Nephron (organoid): Measurements from ENCODE around the gene ACTR3.
A peak's percentile ranks its signal among the peaks of the same experiment; 100 is the strongest.

Source experiments
- H3K27ac Mint-ChIP-seq, 3 experiments: 2 replicates each; pipeline ENCODE4 v1.8.0; 2020; ENCODE audit warnings: mixed read lengths in 3 of 3, mild to moderate bottlenecking in 2 of 3, moderate library complexity in 1 of 3
- H3K27me3 Mint-ChIP-seq: 2 replicates; pipeline ENCODE4 v1.8.0; 2021; ENCODE audit warnings: low read depth, mild to moderate bottlenecking, moderate library complexity, mixed read lengths
- H3K36me3 Mint-ChIP-seq: 2 replicates; pipeline ENCODE4 v1.8.0; 2020; ENCODE audit warnings: low read depth, mixed read lengths
- H3K4me1 Mint-ChIP-seq: 2 replicates; pipeline ENCODE4 v1.8.0; 2020; ENCODE audit warnings: mixed read lengths
- H3K4me3 Mint-ChIP-seq, 3 experiments: 2 replicates each; pipeline ENCODE4 v1.8.0; 2020; ENCODE audit warnings: mild to moderate bottlenecking in 3 of 3, mixed read lengths in 3 of 3, moderate library complexity in 2 of 3
- H3K9me3 Mint-ChIP-seq: 2 replicates; pipeline ENCODE4 v1.8.0; 2020; ENCODE audit warnings: mixed read lengths
- TF ChIP-seq, protein P1 (sequence below), 3 experiments: fragments of 200-600 bp; sonication (generic); IDR thresholded peaks; one replicate each; pipeline ENCODE4 v1.5.0; 2021; ENCODE audit warnings: antibody characterized with exemption in 3 of 3; ENCODE audit not compliant: unreplicated experiment in 3 of 3

ACTR3 gene

GRCh38 chr2:113905886-113906285 is 16.0 kb downstream of the ACTR3 start:
- no peak overlapping the region for H3K27ac Mint-ChIP-seq
- TF ChIP-seq, protein P1, sequence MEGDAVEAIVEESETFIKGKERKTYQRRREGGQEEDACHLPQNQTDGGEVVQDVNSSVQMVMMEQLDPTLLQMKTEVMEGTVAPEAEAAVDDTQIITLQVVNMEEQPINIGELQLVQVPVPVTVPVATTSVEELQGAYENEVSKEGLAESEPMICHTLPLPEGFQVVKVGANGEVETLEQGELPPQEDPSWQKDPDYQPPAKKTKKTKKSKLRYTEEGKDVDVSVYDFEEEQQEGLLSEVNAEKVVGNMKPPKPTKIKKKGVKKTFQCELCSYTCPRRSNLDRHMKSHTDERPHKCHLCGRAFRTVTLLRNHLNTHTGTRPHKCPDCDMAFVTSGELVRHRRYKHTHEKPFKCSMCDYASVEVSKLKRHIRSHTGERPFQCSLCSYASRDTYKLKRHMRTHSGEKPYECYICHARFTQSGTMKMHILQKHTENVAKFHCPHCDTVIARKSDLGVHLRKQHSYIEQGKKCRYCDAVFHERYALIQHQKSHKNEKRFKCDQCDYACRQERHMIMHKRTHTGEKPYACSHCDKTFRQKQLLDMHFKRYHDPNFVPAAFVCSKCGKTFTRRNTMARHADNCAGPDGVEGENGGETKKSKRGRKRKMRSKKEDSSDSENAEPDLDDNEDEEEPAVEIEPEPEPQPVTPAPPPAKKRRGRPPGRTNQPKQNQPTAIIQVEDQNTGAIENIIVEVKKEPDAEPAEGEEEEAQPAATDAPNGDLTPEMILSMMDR (IDR thresholded peaks at IDR 0.05; ENCODE audit: unreplicated experiment in 3 of 3): no peak
- no peaks in the 10 kb centered on the region for H3K27me3 Mint-ChIP-seq
- peaks cover 13% of the 10 kb centered on the region for H3K4me1 Mint-ChIP-seq
- H3K36me3 Mint-ChIP-seq: peaks cover 34% of the 10 kb centered on the region
- no peak overlapping the region for H3K4me3 Mint-ChIP-seq
- H3K9me3 Mint-ChIP-seq: peaks cover 10% of the 10 kb centered on the region

- Mint-ChIP-seq H3K9me3 (peaks cover 10% of the 10 kb centered on the region), H3K27me3 (no peaks in the 10 kb centered on the region)
Observed at GRCh38 chr2:113906647-113907046, 16.8 kb downstream of the ACTR3 start.

GRCh38 chr2:113907297-113907696 is 17.4 kb downstream of the ACTR3 start:
- Mint-ChIP-seq H3K27ac (no peak overlapping the region), H3K9me3 (peaks cover 10% of the 10 kb centered on the region), H3K4me1 (peaks cover 16% of the 10 kb centered on the region), H3K4me3 (no peak overlapping the region), H3K27me3 (no peaks in the 10 kb centered on the region), H3K36me3 (peaks cover 37% of the 10 kb centered on the region)
- TF ChIP-seq, protein P1 (IDR thresholded peaks at IDR 0.05; ENCODE audit: unreplicated experiment in 3 of 3): no peak

More at GRCh38 chr2:113906647-113907046, 16.8 kb downstream of the ACTR3 start:
- Mint-ChIP-seq H3K4me3 (no peak overlapping the region), H3K4me1 (peaks cover 16% of the 10 kb centered on the region), H3K36me3 (peaks cover 36% of the 10 kb centered on the region), H3K27ac (no peak overlapping the region)
- TF ChIP-seq, protein P1 (IDR thresholded peaks at IDR 0.05; ENCODE audit: unreplicated experiment in 3 of 3): no peak

DNA sequence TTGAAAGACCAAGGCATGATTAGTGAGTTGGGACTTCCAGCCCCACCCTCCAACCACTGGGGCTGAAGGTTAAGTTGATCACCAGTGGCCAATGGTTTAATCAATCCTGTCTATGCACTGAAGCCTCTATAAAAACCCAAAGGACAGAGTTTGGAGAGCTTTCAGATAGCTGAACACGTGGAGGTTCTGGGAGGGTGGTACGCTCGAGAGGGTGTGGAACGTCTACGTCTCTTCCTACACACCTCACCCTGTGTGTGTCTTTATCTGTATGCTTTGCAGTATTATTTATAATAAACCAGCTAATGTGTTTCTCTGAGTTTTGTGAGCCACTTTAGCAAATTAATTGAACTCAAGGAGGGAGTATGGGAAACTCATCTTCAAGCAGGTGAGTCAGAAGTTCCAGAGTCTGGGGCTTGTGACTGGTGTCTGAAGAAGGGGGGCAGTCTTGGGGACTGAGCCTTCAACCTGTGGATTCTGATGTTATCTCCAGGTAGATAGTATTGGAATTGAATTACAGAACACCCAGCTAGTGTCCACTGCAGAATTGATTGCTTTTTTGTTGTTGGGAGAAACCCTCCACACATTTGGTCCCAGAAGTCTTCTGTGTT is 20.3 kb downstream of the ACTR3 start:
- H3K4me1 Mint-ChIP-seq: peaks cover 8% of the 10 kb centered on the region
- peaks cover 10% of the 10 kb centered on the region for H3K9me3 Mint-ChIP-seq
- no peak overlapping the region for H3K4me3 Mint-ChIP-seq
- no peaks in the 10 kb centered on the region for H3K27me3 Mint-ChIP-seq
- H3K36me3 Mint-ChIP-seq: peaks cover 34% of the 10 kb centered on the region
- peak overlapping the region in 2 of 3 experiments; percentile 32 to 55 for H3K27ac Mint-ChIP-seq
- TF ChIP-seq, protein P1 (IDR thresholded peaks at IDR 0.05; ENCODE audit: unreplicated experiment in 3 of 3): no peak

GRCh38 chr2:113910967-113911678 is 21.2 kb downstream of the ACTR3 start:
- peaks cover 26% of the 10 kb centered on the region for H3K36me3 Mint-ChIP-seq
- H3K9me3 Mint-ChIP-seq: peaks cover 8% of the 10 kb centered on the region
- no peaks in the 10 kb centered on the region for H3K27me3 Mint-ChIP-seq
- H3K4me1 Mint-ChIP-seq: peaks cover 8% of the 10 kb centered on the region
- no peak overlapping the region for H3K4me3 Mint-ChIP-seq
- TF ChIP-seq, protein P1 (IDR thresholded peaks at IDR 0.05; ENCODE audit: unreplicated experiment in 3 of 3): no peak
- peak overlapping the region in 2 of 3 experiments; percentile 32 to 55 for H3K27ac Mint-ChIP-seq
